NCI-H524 treated with DMSO at 0.1 percent for 48 hours (cell line): ENCODE results near the gene ALOX15.
"Not testable (repeated sequence)": the region's sequence is repeated elsewhere in the genome, so short reads cannot be mapped to it uniquely, and the experiment has no call there.

ENCODE experiments used
- DNase-seq: peaks from one replicate; lab custom pipeline; 2025; lab: John Stamatoyannopoulos, UW

Gene ALOX15

DNA sequence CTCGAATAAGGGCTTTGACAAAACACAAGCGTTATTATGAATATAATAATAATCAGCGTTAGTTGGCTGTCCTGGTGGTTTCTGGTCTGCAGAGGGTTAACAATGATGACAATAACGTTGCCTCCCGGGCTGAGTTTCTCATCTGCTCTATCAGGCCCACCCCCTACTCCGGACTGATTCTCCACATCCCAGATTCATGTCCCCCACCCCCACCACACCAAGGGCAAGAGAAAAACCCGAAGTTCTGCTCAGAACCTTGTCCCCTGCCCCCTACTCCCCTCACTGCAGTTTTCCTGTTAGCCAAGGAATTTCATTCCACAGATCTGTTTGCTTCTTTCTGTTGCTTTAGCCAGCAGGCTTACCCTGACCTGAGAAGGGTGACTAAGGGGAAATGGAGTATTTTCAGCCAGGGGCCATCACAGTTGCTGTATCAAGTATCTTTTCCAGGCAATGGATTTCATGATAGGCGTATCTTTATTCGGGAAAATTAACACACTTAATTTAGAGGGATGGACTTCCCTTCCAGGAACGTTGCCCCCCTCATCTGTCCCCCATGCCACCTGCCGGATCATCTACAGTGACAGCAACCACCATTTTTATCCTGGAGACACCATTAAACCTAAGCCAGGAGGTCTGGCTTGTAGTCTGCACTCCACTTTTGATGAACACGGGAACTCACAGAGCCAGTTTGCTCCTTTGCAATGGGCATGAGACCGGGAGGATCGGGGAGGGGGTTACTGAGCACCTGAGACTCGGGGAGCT lies 23.7 kb downstream of the ALOX15 start:
- no peak for DNase-seq

DNA sequence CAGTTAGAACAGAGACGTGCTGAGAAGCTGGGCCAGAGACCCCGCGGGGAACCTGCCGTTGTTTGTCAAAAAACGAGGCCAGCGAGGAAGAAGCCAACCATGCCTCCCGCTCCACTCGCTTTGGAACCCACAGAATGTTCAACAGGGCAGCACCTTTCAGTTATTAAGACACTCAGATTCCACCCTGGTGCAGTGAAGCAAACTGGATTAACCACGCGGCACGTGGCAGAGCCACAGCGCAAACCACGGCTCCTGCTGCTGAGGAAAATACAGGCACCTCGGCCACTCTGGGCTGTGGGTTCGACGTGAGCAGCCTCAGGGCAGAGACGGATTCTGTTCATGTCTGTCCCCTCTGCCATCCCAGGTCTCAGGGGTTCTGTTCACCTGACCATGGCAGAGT lies 24.4 kb downstream of the ALOX15 start:
- DNase-seq: no peak

DNA sequence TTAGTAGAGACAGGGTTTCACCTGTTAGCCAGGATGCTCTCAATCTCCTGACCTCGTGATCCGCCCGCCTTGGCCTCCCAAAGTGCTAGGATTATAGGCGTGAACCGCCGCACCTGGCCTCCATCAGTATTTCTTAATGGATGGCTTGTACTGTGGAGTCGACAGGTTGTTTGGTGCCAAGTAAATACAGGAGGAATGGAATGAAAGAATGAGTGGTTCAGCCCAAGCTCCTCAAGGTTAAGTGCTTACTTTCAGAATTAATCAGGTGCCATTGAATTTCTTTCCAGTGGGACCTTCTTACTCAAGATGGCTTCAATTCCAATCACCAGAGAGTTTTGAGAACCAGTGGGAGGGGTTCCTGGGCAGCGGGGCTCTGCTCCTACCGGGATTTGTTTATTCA lies 25.0 kb downstream of the ALOX15 start:
- DNase-seq: no peak

DNA sequence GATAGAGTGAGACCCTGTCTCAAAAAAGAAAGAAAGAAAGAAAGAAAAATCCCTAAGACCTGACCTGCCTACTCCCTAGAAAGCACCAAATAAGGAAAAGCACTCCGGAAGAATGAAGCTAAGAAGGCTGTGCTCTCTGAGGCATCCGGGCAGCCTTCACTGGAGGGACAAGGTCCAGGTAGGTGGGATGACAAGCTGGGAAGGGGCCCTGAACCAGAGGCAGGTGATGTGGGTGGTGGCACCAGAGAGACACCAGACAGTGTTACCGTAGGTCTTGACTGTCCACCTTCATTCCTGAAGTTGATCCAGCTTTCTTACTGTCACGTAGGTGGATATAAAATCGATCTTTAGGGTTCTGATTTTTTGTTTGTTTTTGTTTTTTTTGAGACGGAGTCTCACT lies 30.8 kb downstream of the ALOX15 start:
- no peak for DNase-seq

DNA sequence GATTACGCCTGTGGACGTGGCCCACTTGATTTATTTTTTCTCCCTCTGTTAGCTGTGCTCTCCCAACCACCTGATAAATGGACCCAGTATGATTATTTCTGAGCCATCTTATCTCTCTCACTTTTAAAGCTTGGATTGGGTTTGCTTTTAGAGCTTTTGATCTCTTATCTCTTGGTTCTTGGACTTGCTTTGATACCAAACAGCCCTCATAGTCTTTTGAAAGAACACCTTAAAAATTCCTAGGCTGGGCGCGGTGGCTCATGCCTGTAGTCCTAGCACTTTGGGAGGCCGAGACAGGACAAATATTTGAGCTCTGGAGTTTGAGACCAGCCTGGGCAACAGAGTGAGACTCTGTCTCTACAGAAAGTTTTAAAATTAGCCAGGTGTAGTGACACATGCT lies 31.3 kb downstream of the ALOX15 start:
- no peak for DNase-seq

DNA sequence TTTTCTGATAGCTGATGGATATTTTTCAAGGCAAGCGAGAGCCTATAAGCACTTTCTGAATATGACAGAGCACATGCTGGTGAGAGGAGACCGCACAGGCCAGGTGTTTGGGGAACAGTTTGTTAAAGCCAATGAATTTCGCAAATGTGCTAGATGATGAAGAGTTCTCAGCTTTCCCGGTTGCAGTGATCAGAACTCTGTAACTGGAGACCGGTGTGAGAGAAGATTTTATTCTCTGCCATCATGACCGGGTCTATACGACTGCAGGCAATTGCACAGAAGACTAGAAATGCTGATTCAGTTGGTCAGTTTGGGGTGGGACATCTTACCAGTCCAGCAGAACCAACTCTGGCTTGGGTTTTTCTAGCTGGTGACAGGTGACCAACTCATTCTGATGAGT lies 31.7 kb downstream of the ALOX15 start:
- DNase-seq: no peak

DNA sequence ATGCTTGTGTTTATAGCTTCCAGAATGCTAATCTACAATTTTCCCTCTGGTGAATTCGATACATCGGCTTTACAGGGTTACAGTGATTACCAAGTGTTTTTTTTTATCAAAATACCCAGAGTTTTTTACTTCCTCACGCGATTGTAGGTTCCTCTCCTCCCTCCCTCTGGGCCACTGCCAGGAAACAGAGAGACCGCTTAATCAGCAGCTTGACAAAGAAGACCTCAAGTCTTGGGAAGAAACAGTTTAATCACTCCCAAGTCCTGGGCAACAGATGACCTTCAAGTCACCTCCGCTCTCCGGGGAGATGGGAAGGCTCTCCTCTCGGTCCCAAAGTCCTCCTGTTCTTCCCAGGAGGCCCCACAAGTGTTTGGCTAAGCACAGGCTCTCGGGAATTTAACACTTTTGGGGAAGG lies 33.7 kb downstream of the ALOX15 start:
- DNase-seq: no peak

DNA sequence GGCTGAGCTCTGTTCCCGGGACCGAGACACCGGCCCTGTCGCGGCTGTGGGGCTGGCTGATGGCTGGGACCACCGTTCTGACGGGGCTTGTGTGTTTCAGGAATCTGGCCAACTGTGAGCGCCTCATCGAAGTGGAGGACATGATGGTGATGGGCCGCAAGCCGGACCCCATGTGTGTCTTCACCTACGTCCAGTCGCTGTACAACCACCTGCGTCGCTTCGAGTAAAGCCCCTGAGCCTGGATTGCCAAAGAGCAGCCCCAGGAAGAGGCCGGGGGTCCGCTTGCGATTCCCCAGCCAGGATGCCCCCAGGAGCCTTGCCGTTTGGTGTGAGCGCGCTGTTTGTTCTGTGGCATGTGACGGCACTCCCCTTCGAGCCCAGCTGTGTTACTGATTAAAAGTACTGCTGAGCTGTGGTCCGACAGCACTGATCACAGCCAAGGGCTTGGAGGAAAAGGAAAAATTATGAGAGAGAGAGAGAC lies 34.2 kb downstream of the ALOX15 start:
- DNase-seq: no peak

DNA sequence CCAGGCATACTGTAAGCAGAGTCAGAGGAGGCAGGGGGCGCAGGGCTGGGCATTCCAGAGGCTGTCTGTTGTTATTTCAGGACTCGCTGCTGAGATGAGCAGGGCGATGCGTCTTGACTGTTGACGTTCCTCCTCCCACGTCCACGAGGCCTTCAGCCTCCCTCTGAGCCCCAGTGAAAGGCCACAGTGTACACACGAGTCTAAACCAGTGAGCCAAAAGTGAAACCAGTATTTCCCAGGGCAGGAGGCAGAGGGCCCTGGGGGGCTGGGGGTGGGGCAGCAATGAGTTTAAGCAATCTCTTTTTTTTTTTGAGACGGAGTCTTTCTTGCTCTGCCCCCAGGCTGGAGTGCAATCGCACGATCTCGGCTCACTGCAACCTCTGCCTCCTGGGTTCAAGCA lies 35.7 kb downstream of the ALOX15 start:
- DNase-seq: no peak

DNA sequence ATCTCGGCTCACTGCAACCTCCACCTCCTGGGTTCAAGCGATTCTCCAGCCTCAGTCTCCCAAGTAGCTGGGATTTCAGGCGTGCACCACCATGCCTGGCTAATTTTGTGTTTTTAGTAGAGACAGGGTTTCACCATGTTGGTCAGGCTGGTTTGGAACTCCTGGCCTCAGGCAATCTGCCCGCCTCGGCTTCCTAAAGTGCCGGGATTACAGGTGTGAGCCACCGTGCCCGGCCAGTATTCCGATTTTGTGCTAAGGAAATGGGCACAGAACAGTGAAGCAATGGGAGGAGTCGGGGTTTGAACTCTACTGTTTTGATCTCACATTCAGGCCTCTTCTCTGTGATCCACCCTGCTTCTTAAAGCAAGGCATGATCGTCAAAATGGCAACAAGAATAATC lies 36.7 kb downstream of the ALOX15 start:
- DNase-seq: not testable (repeated sequence)

DNA sequence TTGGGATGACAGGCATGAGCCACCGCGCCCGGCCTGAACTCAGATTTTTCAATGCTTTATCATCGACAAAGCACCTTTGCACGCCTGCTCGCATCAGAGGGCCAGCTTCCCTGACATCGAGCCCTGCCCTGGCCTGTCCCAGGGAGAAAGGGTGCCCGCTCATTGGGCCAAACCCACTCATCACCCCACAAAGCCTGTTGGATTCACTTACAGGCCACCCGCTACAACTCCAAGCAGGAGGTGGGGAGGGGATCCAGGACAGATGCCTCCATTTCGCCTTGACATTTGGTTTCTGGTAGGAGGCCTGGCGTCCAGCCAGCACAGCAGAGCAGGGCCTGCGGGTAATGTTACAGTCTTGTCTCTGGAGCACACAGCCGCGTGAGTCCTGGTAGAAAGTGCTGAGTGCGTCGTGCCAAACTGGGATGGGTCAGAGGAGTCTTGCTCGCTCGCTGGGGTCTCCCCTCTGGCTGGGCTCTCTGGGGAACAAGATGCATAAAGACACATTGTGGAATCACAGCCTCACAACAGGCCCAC lies 37.3 kb downstream of the ALOX15 start:
- DNase-seq: peak; percentile 77

DNA sequence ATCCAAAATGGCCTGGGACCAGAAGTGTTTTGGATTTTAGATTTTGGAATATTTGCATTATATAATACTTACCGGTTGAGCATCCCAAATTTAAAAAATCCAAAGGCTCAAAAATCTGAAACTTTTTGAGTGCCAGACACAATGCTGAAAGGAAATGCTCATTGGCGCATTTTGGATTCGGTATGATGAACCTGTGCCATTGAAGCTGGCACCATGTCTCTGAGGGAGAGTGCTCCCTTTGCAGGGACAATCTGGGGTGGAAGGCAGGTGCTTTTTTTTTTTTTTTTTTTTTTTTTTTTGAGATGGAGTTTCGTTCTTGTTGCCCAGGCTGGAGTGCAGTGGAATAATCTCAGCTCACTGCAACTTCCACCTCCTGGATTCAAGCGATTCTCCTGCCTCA lies 39.4 kb downstream of the ALOX15 start:
- DNase-seq: no peak

DNA sequence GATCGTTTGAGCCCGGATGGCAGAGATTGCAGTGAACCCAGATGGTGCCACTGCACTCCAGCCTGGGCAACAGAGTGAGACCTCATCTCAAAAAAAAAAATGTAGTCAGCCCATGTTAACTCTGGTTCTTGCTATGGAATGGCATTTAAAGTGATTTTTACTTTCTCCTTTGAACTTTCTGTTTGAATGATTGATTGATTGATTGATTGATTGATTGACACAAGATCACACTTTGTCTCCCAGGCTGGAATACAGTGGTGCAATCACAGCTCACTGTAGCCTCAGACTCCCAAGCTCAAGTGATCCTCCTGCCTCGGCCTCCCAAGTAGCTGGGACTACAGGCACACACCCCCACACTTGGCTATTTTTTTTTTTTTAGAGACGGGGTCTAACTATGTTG lies 40.2 kb downstream of the ALOX15 start:
- DNase-seq: no peak

DNA sequence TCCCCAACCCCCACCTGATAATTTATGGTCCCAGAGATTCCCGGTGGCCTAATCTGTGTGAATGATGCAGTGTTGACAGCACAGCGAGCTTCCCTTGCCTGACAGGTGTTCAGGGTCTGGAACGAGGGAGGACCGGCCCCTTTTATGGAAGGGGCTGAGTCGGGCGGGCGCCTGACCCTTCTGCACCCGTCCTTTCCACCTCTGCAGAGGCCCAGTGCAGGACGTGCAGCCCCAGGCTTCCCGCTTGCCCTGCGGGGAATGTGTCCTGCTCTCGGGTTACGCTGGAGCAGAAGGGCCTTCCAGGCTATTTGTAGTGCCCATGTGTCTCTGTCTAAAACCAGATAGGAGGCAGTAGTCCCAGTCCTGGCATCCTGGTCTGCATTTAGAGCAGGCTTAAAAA lies 40.9 kb downstream of the ALOX15 start:
- no peak for DNase-seq

DNA sequence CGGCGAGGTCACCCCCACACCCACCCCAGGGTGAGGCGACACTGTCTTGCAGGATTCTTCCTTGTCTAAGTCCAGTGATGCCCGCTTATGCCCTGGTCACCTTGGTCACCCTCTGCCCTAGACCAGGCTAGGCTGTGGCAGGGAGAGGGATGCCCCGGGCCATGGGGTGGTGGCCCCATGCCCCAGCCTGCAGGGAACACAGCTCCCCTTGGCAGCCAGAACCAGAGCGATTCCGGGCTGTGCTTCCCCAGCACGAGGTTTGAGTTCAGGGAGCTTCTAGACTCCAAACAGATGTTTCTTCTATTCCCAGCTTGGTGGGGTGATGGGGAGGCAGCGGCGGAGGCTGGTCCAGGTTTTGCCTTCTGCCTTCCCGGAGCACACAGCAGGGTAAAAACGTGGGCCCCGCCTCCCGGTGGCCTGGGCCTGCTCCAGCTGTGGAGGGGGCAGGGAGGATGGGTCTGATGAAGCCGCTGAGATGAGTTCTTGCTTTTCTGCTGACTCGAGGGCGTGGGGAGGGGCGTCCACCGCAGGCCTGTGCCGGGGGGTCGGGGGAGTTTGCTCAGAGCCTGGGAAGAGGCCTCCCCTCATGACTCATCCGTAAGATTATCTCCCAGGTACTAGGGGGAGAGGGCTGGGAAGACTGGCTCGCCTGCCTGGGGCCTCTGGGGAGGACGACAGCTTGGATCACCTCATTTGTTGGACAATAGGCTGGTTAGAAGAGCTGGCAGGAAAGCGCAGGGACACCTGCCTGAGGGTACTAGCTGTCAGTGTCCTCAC lies 41.8 kb downstream of the ALOX15 start:
- no peak for DNase-seq

DNA sequence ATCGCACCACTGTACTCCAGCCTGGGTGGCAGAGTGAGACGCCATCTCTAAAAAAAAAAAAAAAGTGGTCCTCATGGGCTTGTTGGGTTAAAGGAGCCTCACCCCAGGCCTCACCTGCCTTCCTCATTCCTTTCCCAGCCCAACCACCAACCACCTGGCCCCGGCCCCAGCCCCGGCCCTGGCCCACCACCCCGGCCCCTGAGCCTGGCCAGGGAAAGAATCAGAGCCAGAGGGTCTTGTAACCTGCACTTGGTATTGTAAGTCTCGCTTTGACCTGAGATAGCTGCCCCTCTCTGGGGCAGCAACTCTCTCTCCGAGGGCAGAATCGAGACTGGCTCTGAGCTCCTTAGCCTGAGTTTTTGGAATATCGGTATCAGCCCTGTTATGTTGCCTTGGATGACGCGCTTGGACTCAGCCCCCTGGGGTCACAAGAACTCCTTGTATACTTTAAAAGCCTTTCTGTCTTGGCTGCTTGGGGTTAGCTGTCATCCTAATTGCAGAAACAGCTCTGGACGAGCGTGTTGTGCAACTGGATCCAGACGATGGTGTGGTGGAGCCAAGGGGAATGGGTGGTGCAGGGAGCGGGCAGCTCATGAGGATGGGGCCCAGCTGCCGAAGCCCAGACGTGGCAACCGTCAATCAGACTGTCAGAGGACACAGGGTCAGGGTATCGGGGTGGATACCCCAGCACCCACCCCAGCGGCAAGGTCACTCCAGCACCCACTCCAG lies 42.5 kb downstream of the ALOX15 start:
- no peak for DNase-seq

DNA sequence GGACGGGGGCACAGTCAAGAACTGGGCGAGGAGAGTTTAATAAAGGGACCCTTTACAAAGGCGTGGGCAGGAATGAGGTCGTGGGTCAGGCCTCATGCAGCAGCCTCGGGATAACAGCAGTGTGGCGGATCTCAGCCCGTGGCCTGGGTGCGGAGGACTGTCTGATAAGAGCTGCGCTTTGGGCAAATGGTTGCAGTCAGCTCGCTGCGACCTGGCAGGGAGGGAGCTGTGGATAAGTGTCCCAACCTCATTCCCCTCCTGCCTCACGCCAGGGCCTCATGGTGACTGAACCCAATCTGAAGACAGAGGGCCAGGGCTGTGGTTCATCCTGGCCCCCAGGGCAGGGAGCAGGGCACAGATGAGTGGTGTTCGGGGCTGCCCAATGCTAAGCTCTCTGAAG lies 43.5 kb downstream of the ALOX15 start:
- no peak for DNase-seq

DNA sequence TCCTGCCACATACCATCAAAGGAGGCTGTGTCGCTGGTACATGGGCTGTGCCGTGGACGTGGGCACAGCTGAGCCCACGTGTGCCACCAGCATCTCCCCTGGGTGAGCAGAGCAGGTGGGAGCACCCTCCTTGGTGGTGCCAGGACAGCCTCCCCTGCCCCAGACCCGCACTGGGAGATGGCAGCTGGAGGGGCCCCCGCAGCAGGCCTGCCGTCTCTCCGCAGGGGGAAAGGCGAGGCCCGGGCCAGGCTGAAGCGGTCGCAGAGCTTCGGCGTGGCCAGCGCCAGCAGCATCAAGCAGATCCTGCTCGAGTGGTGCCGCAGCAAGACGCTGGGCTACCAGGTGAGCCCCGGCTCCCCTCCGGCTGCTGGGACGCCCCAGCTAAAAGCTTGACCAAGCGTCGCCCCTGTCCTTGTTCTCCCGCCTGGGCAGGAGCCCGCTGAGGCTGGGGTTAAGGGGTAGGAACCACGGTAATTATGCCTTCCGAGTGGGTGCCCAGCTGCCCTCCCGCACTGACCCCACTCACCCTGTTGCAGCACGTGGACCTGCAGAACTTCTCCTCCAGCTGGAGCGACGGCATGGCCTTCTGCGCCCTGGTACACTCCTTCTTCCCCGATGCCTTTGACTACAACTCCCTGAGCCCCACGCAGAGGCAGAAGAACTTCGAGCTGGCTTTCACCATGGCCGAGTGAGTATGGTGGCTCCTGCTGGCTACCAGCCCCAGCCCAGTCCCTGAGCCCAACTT lies 44.7 kb downstream of the ALOX15 start:
- no peak for DNase-seq

DNA sequence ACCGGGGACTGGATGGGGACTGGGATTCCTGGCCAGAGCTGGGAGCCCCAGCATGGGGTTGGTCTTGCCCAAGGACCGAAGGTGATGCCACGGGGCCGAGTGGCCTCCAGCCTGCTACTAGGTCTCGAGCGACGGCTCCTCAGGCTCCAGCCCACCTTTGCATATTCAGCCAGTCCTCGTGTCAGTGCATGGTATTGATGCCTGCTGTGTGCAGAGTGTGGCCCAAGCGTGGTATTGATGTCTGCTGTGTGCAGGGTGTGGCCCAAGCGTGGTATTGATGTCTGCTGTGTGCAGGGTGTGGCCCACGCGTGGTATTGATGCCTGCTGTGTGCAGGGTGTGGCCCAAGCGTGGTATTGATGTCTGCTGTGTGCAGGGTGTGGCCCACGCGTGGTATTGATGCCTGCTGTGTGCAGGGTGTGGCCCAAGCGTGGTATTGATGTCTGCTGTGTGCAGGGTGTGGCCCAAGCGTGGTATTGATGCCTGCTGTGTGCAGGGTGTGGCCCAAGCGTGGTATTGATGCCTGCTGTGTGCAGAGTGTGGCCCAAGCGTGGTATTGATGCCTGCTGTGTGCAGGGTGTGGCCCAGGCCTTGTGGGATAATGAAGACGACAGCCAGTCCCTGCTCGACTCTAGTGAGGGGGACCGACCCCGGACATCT lies 45.7 kb downstream of the ALOX15 start:
- not testable (repeated sequence) for DNase-seq

DNA sequence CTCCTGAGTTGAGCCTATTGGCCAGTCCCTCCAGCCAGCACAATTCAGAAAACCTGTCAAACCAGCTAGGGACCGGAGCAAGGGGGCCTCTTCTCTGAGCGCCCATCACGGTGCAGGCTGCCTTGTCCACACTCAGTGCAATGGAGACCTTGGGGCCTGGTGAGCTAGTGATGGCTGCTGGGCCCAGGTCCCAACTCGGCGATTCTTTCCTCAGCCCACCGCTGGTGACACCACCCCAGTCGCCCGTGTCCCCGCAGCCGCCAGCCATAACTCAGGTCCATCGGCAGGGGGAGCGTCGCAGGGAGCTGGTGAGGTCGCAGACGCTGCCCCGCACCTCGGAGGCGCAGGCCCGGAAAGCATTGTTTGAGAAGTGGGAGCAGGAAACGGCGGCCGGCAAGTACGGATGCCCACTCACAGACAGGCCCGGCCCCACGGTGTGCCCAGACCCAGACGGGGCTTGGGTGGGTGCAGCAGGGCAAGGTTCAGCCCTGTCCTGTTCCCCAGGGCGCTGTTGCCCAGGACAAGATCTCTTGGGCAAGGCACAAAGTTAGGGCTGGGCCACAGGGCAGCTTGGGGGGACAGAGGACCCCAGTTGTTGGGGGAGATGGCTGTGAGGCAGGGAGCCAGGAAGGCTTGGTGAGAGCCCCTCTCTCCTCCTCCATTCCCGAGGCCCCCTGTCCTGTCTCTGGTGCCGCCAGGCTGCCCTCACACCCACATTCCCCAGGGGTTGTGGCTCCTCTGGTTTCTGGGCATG lies 46.4 kb downstream of the ALOX15 start:
- DNase-seq: no peak

DNA sequence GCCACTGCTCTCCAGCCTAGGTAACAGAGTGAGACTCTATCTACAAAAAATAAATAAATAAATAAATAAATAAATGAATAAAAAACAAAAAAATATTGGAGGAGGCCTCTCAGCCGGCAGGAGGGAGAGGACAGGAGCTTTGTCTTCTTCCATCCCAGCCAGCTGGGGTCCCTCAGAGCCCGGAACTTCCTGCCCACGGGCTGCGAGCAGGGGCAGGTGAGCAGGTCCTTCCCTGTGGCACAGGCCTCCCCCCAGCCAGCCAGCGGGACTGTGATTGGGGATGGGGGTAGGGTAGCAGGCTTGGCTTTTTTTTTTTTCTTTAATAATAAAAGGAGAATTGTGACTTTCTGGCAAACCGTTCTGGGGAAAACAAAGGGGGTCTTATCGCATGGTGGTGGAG lies 47.1 kb downstream of the ALOX15 start:
- DNase-seq: no peak
